GM21367 (cell line): ENCODE results near the gene CSNK1D.

Source experiments
- ATAC-seq: cut with Tn5 transposase; IDR thresholded peaks from one replicate; pipeline ENCODE4 v1.9.1; 2021; ENCODE audit not compliant: unreplicated experiment

CSNK1D gene

DNA sequence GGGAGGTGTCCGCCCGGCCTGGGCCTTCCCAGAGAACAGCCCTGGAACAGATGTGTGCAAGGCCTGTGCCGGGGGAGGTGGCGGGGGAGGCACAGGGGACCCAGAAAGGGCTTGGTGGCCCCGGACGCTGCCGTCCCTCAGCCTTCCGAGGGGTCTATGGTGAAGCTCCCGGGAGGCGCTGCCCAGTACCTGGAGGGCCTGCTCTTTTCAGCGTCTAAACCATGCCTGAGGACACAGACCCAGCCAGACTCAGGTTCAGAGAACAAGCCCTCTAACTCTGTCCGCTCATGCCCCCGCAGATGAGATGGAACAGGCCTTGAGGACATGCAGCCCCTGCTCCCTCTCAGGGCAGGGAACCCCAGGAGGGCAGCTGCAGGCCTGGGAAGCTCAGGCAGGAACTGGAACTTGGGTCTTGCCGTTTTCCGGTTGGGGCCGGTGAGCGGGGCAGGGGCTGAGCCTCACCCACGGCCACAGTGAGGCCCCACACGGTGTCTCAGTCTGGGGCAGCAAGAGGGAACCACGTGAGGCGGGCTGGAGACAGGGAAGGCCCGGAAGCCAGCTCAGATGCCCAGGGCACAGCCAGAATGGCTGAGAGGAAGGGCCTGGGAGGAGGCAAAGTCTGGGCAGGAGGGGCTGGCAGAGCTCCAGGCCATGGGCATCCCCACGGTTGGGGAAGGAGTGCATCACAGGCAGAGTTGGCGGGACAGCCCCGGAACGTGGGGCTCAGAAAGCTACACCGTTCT is 32.1 kb downstream of the CSNK1D start:
- ATAC-seq = no peak

DNA sequence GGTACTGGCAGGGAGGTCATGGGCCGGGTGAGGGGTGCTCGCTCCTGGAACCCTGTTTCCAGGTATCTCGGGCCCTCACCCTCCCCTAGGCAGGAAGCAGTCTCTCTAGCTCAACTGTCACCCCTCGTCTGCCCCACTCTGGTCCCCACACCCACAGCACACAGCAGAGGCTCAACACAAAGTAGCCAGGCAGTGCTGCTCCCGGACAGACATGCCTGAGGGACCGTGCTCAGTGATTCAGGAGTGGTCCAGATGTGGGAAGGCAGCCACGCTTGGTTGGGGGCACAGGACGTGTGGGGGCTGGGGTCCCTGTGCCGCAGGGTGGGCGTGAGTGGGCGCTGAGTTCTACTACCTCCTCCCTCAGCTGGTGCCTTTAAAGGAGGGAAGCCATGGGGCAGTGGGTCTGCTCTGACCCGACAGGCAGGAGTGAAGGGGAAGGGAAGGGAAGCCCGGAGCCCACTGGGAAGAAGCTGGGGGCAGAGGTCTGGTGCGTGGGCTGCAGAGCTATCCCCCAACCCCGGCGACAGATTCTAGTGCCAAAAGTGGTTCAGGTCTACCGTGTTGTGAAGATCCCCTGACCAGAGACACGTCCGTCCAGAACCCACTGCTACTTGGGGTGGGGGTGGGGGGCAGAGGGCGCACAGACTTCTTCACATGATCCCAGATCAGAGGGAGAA is 32.9 kb downstream of the CSNK1D start:
- no peak for ATAC-seq

DNA sequence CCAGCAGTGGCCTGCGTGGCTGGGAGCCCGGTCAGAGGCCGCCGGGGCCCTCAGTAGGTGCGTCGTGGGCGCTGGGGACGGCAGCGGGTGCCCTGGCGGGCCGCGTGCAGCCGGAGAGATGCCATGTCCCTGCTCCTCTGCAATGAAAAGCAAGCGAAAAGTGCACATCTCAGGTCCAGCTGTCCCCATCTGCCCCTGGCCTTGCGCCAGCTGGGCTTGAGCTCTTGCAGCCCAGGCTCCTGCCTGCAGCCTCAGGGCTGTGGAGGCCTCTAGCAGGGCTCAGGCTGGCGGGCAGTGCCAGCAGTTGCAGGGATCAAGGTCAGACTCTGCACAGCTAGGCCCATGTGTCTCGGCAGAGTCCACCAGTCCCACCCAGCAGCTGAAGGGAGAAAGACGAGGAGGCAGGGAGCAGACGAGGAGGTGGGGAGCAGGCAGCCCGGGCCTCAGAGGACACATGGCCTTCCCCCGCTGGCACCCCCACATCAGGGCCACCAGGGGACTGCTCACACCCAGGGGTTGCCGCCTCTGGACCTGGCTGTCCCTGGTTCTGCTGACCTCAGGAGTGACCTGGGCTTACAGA is 33.5 kb downstream of the CSNK1D start:
- no peak for ATAC-seq

GRCh38 chr17:82239401-82239925 is 34.0 kb downstream of the CSNK1D start:
- no peak for ATAC-seq

DNA sequence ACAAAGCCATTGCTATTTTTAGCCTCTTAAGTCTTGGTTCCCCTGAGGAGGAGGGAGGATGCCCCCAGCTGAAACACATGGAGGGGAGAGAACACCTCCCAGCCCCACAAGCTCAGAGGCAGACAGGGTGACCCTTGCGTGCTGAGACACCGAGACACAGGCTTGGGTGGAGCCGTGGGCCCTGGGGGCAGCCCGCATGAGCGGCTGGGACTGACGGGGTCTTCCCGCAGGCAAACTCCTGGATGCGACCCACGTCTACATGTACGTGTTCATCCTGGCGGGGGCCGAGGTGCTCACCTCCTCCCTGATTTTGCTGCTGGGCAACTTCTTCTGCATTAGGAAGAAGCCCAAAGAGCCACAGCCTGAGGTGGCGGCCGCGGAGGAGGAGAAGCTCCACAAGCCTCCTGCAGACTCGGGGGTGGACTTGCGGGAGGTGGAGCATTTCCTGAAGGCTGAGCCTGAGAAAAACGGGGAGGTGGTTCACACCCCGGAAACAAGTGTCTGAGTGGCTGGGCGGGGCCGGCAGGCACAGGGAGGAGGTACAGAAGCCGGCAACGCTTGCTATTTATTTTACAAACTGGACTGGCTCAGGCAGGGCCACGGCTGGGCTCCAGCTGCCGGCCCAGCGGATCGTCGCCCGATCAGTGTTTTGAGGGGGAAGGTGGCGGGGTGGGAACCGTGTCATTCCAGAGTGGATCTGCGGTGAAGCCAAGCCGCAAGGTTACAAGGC is 34.9 kb downstream of the CSNK1D start:
- ATAC-seq = no peak

- ATAC-seq = no peak
Observed at GRCh38 chr17:82237746-82238471, 35.6 kb downstream of the CSNK1D start.

GRCh38 chr17:82237083-82237745 is 36.3 kb downstream of the CSNK1D start:
- ATAC-seq = no peak

GRCh38 chr17:82236142-82236971 is 37.1 kb downstream of the CSNK1D start:
- no peak for ATAC-seq

DNA sequence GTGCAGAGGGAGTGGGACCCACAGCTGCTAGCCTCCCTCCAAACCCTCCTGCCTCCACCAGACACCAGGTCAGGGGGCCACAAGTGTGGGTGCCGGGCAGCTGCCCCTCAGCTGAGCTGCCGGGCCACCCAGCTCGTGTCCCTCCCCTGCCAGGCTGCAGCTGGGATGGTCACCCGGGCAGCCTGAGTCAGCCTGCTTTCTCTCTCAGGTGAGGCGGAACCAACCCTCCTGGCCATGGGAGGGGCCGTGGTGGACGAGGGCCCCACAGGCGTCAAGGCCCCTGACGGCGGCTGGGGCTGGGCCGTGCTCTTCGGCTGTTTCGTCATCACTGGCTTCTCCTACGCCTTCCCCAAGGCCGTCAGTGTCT is 37.7 kb downstream of the CSNK1D start:
- ATAC-seq = no peak

- ATAC-seq = no peak
Observed at GRCh38 chr17:82235056-82235774, 38.3 kb downstream of the CSNK1D start.

DNA sequence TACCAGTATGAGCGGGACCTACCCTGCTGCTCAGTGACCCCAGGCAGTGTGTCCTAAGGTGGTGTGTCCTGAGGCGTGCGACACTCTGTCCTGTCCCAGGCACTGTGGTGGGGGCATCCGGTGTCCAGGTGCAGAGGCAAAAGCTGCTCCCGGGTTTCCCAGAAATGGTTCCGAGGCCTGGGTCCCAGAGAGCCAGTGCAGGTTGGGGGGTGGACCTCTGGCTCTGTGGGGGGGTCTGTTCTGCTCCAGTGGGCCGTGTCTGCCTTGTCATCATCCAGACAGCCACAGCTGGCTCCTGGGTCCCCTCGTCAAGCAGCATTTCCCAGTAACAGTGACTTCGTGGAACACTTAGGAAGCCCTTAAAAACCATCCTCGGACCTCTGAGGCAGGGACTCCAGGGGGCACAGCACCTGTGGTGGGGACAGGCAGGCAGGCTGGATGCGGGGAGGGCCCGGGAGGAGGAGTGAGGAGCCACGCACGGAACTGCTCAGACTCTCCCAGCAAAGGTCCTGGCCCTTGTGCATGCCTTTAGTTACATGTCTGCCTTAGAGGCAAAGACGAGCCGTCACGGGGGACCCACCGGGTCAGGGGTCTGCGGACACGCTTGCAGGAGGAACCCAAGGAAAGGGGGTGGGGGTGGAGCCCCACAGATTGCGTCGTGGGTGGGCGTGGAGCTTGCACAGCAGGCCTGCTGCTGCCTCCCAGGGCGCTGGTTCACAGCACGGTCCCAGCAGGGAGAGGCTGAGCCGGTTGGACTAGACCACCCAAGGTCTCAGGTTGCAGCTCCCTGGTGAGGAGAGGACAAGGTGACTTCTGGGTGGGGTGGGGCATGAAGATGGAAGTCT is 39.1 kb downstream of the CSNK1D start:
- no peak for ATAC-seq

DNA sequence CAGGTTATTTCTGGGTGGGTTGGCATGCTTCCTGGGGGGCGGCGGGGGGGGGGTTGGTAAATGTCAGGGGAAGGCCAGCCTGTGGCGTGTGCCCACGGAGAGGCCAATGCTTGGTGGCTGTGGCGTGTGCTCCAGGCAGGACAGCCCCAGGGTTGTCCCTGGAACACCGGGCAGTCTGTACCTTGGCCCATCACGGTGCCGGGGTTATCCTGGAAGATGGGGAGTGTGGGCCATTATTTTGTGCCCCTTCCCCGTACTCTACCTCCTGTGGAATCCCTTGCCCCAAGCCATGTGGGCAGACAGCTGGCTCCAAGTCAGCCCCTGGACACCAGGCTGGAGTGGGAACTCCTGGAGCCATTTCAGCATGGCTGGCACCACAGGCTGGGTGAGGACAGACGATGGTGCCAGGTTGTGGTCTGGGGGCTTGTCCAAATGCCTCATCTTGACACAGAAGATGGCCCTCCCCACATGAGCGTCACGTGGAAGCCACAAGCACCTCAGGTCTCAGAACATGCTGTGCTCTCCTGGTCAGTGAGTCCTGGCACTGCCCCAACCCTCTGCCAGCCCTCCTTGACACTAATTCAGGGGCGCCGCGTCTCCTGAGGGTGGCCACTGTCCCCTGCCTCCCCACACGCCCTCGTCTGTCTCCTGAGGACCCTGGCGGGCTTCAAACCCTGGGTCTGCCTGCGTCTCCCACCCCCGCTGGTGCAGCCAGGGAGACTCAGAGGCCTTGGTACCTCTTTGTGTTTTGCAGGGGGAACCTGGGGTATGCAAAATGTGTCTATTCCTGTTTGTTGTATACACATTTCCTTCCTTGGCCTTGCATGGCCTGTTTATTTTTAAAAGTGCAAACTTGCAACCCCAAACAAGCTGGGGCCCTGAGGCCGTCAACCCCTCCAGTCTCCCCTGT is 40.4 kb downstream of the CSNK1D start:
- no peak for ATAC-seq

GRCh38 chr17:82232322-82232820 is 41.1 kb downstream of the CSNK1D start:
- ATAC-seq = no peak

- no peak for ATAC-seq
Observed at GRCh38 chr17:82231562-82232321, 41.8 kb downstream of the CSNK1D start.

DNA sequence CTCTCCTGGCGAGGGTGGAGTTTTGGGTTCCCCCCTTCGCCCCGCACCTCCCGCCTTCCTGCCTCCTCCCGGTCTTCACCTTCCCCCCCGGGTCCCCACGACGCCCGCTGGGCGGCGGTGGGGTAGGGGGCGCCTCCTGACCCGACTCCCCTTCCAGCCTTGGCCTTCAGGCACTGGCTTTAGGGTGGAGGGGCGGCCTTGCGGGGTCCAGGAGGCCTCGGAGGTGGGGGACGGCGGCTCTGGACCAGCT is 42.3 kb downstream of the CSNK1D start:
- no peak for ATAC-seq

DNA sequence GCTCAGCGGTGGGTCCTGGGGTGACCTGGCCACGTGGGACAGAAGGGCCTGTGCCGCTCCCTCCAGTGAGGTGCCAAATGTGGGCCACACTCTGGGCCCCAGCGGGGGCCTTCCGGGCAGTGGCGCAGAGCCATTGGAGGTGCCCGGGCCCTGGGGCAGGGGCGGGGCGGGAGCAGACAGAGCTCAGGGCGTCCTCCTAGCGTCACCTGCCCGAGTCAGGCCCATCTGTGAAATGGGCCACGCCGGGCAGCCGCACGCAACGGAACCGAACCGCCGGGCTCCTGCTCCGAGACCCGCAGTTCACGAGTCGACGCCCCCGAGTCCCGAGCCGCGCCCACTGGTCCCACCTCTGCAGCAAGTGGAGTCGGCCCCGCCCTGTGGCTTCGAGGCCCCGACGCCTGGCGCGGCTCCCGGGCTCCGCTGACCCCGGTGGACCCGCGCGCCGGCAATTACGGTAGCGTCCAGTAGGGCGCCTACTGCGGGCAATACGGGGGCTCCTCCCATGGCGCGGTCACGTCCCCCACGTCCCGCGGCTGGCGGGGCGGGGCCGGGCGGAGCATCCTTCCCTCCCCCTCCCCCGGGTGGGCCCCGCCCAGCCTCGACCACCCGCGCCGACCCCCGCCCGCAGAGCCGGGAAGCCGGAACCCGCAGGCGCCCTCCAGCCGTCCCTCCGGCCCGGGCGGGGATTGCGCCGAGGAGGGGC is 42.7 kb downstream of the CSNK1D start:
- no peak for ATAC-seq
